Adrenal gland (tissue), 5 donors: ENCODE data around the gene GPRC5B.

ENCODE experiments used
- POLR2A ChIP-seq, 2 donors: fragments of 450-650 bp; IDR thresholded peaks; one replicate each; pipeline ENCODE4 v1.6.1; 2017; ENCODE audit warnings: antibody characterized with exemption in 2 of 2, mild to moderate bottlenecking in 2 of 2, moderate library complexity in 1 of 2
- TF ChIP-seq, protein P1 (sequence below), 6 experiments: fragments of 450-650 bp in 4 of 6; fragments of 200-600 bp in 2 of 6; sonication (generic) in 1 of 6; IDR thresholded peaks; 1 replicate in 5 of 6; 2 replicates in 1 of 6; pipeline versions ENCODE4 v1.5.1 to v1.8.0; 2016 to 2021; ENCODE audit warnings: antibody characterized with exemption in 6 of 6, mild to moderate bottlenecking in 2 of 6, moderate library complexity in 1 of 6
- donor health status: DM: no; HTN: no; CAD: no.

DNA sequence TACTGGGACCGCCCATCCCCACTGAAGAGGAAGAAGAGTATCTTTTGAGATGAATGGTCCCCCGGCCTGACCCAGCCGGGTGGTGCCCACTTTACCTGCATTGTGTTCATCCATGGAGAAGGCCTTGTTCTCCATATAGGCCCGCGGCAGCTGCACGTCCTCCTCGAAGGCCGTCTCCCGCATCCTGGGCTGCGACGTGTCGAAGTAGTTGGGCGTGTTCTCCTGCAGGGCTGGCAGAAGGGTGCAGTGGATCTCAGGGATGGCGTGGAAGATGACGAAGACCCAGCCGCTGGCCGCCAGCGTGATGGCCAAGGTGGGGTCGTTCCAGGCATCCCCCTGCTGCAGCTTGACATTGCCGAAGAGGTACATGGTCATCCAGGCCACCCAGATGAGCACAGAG, 12.9 kb downstream of the GPRC5B start:
- no peak for TF ChIP-seq POLR2A (IDR thresholded peaks at IDR 0.05)
- TF ChIP-seq, protein P1, sequence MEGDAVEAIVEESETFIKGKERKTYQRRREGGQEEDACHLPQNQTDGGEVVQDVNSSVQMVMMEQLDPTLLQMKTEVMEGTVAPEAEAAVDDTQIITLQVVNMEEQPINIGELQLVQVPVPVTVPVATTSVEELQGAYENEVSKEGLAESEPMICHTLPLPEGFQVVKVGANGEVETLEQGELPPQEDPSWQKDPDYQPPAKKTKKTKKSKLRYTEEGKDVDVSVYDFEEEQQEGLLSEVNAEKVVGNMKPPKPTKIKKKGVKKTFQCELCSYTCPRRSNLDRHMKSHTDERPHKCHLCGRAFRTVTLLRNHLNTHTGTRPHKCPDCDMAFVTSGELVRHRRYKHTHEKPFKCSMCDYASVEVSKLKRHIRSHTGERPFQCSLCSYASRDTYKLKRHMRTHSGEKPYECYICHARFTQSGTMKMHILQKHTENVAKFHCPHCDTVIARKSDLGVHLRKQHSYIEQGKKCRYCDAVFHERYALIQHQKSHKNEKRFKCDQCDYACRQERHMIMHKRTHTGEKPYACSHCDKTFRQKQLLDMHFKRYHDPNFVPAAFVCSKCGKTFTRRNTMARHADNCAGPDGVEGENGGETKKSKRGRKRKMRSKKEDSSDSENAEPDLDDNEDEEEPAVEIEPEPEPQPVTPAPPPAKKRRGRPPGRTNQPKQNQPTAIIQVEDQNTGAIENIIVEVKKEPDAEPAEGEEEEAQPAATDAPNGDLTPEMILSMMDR (IDR thresholded peaks at IDR 0.05): no peak
